ENCODE measurements around the gene CSF2RB.

The CSF2RB gene

GRCh38 chr22:36913427-36914389 is at the start of gene CSF2RB:
Gene CSF2RB (plus strand): TSS chr22:36913628. CDS start chr22:36922208, 8,580 bp downstream.
- no peak for DNase-seq

GRCh38 chr22:36863979-36864378 is 49.4 kb upstream of the CSF2RB start:
- DNase-seq: no peak

GRCh38 chr22:36864454-36865215 is 48.8 kb upstream of the CSF2RB start:
- DNase-seq: no peak

- no peak for DNase-seq
Measured at GRCh38 chr22:36865346-36865745, 48.1 kb upstream of the CSF2RB start.

GRCh38 chr22:36867695-36868094 is 45.7 kb upstream of the CSF2RB start:
- DNase-seq: no peak

- DNase-seq: no peak
Measured at GRCh38 chr22:36868546-36869181, 44.8 kb upstream of the CSF2RB start.

- no peak for DNase-seq
Measured at GRCh38 chr22:36870250-36870649, 43.2 kb upstream of the CSF2RB start.

- DNase-seq: no peak
Measured at GRCh38 chr22:36871669-36872081, 41.8 kb upstream of the CSF2RB start.

- no peak for DNase-seq
Measured at GRCh38 chr22:36872084-36872483, 41.3 kb upstream of the CSF2RB start.

- DNase-seq: no peak
Measured at GRCh38 chr22:36872866-36873498, 40.4 kb upstream of the CSF2RB start.

- DNase-seq: no peak
Measured at GRCh38 chr22:36873614-36874308, 39.7 kb upstream of the CSF2RB start.

GRCh38 chr22:36874309-36874696 is 39.1 kb upstream of the CSF2RB start:
- DNase-seq: no peak

GRCh38 chr22:36874736-36875135 is 38.7 kb upstream of the CSF2RB start:
- no peak for DNase-seq

GRCh38 chr22:36875741-36876140 is 37.7 kb upstream of the CSF2RB start:
- DNase-seq: no peak

GRCh38 chr22:36879775-36880174 is 33.7 kb upstream of the CSF2RB start:
- DNase-seq: no peak

GRCh38 chr22:36881504-36882245 is 31.8 kb upstream of the CSF2RB start:
- no peak for DNase-seq

GRCh38 chr22:36884349-36885158 is 28.9 kb upstream of the CSF2RB start:
- no peak for DNase-seq

- DNase-seq: no peak
Measured at GRCh38 chr22:36885474-36885873, 28.0 kb upstream of the CSF2RB start.

- no peak for DNase-seq
Measured at GRCh38 chr22:36886016-36886415, 27.4 kb upstream of the CSF2RB start.

- DNase-seq: no peak
Measured at GRCh38 chr22:36887162-36887561, 26.3 kb upstream of the CSF2RB start.

- DNase-seq: no peak
Measured at GRCh38 chr22:36891646-36892045, 21.8 kb upstream of the CSF2RB start.

Data from activated T-cell treated with anti-CD3 and anti-CD28 coated beads for 4 hours (primary cell).